DMS153 treated with DMSO at 0.1 percent for 48 hours (cell line): Measurements from ENCODE around the gene VHLL.
A peak's percentile ranks its signal among the peaks of the same experiment; 100 is the strongest.

Experiments used
- DNase-seq: peaks from one replicate; lab custom pipeline; 2025; ENCODE audit not compliant: unreplicated experiment; lab: John Stamatoyannopoulos, UW

Gene VHLL

DNA sequence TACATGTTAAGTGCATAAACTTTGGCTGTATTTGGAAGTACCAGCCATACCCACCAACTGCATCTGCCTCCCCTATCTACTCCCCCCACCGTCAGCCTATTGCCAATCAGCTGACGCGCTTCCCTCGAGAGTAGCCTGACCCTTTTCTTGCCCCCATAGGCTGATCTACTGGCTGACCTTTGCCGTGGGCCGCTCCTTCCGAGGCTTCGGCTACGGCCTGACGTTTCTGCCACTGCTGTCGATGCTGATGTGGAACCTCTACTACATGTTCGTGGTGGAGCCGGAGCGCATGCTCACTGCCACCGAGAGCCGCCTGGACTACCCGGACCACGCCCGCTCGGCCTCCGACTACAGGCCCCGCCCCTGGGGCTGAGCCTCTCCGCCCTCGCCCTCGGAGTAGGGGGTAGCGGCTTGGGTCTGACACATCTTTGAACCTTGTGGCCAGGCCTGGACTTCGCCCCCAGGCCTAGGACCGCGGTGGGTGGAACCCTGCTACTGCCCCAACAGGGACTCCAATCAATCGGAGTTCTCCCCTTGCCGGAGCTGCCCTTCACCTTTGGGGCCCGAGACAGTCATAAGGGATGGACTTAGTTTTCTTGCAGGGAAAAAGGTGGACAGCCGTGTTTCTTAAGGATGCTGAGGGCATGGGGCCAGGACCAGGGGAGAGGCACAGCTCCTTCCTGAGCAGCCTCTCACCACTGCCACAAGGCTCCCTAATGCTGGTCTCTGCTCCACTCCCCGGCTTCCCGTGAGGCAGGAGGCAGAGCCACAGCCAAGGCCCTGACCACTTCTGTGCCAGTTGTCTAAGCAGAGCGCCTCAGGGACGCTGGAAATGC, 7.7 kb downstream of the VHLL start:
- peak; percentile 88 for DNase-seq

DNA sequence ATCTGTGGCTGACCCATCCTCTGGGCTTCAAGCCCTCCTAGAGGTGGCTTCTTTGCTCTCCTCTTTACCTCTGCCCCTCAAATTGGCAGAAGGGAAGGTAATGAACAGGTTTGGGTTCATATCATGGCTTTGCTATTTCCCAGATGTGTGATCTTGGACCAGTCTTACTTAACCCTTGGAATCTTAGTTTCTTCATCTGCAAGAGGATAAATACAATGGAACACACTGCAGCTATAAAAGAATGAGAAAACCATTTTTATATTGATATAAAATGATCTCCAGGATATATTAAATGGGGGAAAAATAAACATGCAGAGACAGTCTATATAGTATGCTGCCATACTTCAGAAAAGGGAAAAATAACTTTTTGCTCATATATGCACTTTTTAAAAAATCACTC, 9.2 kb downstream of the VHLL start:
- DNase-seq: no peak

GRCh38 chr1:156286061-156286460, 13.0 kb downstream of the VHLL start:
- no peak for DNase-seq

DNA sequence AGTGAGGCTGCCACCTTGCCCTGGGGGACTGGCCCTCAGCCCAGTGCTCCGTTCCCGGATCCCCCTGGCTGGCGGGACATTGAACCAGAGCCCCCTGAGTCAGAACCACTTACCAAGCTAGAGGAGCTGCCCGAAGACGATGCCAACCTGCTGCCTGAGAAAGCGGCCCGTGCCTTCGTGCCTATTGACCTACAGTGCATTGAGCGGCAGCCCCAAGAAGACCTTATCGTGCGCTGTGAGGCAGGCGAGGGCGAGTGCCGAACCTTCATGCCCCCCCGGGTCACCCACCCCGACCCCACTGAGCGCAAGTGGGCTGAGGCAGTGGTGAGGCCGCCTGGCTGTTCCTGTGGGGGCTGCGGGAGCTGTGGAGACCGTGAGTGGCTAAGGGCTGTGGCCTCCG, 13.7 kb downstream of the VHLL start:
- no peak for DNase-seq

GRCh38 chr1:156284757-156285156, 14.3 kb downstream of the VHLL start:
- DNase-seq: no peak

DNA sequence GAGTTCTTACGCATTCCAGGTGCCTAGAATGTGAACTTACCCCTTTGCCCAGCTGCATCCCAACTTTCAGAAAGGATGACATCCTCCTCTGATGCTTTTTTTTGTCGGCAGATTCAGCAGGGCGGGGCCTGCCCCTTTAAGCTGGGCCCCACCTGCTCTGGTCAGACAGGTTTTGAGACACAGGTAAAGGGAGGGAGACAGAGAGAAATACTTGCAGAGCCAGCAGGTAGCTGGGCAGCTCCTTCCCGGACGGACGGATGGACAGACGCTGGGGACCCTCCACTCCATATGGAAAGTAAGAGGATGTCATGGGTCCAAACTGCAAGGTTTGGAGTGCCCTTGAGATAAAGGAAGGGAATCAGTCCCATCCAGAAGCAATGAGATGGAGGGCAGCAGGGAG, 15.0 kb downstream of the VHLL start, which contains the start of gene TMEM79:
TMEM79 (plus strand) TSS at position 214 of the 400 bp plus-strand sequence. CDS start 902 bp downstream, outside the sequence.
- DNase-seq: no peak

DNA sequence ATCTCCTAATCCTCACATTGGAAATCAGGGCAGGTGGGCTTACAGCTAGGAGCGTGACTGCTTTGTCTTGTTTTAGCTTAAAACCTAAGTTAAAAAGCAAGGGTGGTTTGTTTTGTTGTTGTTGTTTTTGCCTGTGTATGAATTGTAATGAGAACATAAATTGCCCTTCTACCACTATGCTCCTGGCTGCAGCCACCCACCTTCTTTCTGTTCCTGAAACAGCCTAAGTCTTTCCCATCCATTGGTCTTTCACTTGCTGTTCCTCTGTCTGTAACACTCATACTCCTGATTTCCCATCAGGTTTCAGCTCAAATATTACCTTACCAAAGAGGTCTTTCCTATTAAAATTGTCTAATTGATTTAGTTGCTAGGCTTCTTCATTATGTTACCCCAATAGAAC, 15.6 kb downstream of the VHLL start:
- DNase-seq: no peak

DNA sequence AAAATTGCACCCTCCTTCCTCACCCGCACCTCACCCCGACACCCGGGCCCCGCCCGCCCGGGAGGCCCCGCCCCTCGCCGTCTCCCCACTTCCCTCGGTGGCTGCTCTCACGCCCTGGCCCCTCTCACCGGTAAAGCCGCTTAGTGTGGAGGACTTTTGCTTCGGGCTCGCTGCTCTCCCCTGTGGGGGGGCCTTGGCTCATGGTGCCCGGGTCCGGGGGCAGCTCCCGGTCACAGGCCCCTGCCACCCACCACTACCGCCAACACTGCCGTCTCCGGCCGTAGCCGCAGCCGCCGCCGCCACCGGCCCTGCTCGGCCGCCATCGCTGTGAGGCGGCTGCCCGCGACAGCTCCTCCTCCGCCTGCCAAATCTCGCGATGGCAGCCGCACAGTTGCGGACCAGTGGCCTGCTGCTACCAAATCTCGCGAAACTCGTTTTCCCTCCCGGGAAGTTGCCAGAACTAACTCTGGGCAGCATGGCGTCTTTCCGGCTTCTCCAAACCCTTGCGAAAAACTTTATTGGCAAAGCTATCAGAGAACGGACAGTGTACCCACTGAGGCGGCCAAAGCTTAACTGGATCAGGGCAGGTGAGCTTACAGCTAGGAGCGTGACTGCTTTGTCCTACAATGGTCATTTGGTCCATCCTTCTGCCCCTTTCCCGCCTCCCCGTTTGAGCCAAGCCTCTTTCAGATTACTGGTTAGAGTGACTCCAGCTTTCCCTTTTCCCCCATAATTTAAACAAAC, 16.5 kb downstream of the VHLL start, which contains the start of gene SMG5:
SMG5 (minus strand) TSS at position 347 of the 744 bp plus-strand sequence; CDS start at position 202, 145 bp downstream.
- DNase-seq: peak; percentile 100

DNA sequence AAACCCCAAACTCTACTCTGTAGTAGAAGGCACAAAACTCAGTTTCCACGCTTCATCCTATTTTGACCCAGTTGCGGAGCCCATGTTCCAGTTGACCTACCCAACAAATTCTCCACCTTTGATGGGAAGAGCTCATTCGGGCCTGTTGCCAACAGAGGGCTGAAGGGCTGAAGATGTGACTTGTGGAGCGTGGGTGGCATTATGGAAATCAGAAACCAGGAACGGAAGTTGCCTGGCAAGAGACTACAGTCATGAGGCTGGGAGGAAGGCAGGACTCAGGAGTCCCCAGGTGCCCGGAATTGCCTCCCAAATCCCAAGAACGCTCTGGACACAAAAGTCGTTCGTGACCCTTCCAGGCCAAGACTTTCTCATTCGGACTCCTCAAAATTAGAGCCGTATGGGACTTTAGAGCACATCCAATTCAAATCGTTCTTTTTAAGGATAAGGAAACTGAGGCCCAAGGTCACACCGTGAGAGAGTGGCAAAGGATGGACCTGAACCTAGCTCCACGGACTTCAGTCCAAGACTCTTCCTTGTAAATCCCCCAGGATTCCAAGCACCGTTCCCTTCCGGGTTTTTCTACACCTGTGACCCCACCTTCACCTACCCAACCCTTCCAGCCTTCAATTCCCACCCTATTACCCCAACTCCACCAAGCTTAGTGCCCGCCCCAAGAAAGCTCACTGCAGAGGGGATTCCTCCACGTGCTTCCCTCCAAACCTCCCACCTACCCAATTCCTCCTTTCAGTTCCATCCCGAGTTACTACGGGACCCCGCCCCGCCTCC, 17.2 kb downstream of the VHLL start:
- DNase-seq: peak; percentile 50

- no peak for DNase-seq
Measured at GRCh38 chr1:156281281-156281680, 17.8 kb downstream of the VHLL start.

DNA sequence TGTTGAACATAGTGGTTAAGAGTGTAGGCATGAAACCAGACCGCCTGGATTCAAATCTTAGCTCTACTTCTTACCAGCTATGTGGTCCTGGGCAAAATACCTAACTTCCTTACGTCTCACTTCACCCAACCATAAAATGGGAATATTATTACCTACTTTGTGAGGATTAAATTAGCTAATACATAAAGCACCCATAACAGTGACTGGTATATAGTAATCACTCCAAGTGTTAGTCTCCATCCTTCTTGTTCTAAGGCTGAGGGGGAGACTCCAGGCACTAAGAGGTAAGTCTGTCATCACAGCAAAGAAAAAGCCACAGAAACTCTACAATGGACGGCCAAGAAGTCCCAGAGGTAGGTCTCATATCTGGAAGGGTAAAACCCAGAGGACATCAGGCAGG, 19.3 kb downstream of the VHLL start:
- no peak for DNase-seq

GRCh38 chr1:156276966-156277381, 22.1 kb downstream of the VHLL start:
- DNase-seq: no peak

DNA sequence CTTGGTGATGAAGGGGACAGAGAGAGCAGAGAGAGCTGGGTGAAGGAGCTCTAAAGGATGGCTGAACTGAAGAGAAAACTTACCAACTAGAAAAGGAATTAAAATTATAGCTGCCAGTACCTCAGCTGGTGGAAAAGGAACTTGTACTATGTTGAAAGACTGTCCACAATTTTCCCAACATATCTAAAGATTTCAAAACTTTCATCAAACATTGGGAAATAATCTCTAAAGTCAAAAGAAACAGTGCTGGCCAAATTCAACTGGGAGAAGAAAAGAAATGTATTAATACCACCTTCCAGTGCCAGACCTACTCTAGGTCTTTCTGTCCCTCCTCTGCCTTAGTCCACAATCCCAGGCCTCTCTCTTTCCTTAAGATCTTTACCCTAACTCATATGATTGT, 22.6 kb downstream of the VHLL start:
- no peak for DNase-seq

DNA sequence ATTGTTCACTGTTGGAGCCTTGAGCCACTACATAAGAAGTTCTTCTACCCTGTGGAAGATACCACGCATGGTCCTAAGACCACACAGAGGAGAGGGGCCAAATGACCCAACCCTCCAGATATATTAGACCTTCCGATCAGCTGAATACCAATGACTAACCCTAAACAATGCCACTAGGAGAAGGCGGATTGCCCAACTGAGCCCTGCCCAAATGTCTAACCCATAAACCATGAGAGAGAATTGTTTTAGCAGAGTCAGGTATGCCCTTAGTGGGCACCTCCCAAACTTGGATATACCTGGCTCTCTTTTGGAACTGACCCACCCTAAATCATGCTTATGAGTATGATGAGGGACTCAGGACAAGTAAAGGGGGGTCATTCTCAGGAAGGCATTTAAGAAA, 28.8 kb downstream of the VHLL start:
- no peak for DNase-seq

GRCh38 chr1:156268336-156268735, 30.8 kb downstream of the VHLL start:
- no peak for DNase-seq

GRCh38 chr1:156266051-156266450, 33.1 kb downstream of the VHLL start:
- DNase-seq: no peak

DNA sequence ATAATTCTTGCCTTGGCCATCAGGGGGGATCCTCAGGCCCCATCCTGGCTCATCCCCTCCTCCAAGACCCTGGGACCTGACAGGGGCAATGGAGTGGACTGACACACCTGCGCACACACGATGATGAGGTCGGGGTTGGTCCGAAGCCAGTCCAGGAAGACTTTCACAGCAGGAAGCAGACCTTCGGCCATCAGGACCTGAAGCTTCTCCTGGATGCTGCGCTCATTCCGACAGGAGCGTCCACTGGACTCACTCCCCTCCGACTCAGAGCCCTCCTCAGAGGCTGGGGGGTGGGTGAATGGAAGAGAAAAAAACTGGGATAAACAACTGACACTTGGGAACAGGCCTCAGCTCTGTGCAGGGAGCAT, 35.8 kb downstream of the VHLL start:
- no peak for DNase-seq

- no peak for DNase-seq
Measured at GRCh38 chr1:156262461-156263287, 36.4 kb downstream of the VHLL start.

- DNase-seq: no peak
Measured at GRCh38 chr1:156260896-156261295, 38.2 kb downstream of the VHLL start.

- no peak for DNase-seq
Measured at GRCh38 chr1:156259805-156260204, 39.3 kb downstream of the VHLL start.

DNA sequence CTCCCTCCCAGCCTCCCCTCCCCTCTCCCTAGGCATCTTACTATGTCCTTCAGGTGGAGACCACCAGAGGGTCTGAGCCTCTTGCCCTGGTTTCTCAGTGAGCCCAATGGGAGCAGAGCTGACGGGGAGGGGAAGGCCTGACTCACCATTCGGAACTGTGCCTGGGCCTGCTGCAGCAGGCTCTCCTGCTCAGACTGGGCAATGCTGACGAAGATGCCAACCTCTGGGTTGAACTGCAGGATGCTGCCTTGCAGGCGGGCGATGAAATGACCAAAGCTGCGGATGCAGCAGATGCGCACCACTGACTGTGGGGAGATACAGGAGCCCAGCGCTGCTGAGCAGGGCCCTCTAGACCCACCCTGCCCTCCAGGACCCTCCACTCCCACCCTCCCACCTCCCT, 40.2 kb downstream of the VHLL start:
- DNase-seq: no peak
